GM19463 (cell line): ENCODE results near the gene HMG20A.

Experiments
- ATAC-seq: cut with Tn5 transposase; IDR thresholded peaks from one replicate; pipeline ENCODE4 v1.9.1; 2021; ENCODE audit warnings: mild to moderate bottlenecking, moderate library complexity; ENCODE audit not compliant: unreplicated experiment

HMG20A gene

GRCh38 chr15:77495838-77496596, 75.3 kb downstream of the HMG20A start:
- no peak for ATAC-seq

DNA sequence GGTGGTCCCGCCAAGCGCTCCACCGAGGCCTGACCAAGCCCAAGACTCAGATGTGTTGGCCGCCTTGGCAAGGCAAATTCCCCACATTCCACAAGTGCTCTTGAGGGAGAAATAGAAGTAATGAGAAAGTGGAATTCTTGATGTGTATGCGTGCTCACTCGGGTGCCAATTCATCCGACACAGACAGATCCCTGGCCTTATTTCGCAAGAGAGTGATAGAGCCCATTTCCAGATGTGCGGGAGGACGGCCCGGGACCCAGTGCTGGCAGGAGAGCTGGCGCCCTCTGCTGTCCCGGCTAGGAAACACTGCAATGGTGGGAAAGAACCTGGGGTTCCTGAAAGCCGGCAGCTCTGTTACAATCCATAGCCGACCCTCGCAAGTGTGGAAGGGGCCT, 76.0 kb downstream of the HMG20A start:
- ATAC-seq = no peak

DNA sequence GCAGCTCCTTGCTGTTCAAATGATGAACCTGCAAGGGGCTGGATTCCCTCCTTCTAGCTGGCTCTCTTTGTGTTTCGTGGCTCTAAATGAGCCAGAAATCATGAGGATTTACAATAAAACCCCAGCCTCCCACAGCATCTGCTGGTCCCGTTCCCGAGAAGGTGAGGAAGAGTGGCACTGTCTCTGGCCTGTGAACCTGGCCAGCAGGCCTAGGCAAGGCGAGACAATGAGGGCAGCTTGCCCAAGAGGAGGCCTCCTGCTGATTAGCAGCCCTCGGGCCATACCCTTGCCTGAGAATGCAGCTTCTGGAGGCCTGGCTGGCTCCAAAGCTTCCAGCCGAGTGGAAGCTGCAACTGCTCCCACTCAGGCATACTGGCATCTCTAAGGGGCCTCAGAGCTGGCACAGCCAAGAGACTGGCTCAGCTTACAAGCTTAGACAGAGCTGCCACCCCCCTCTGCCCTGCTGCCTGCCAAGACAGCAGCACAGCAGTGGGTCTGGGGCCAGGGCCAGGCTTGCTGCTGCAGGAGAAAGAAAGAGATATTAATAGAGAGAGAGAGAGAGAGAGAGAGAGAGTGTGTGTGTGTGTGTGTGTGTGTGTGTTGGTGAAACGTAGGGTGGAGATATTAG, 76.5 kb downstream of the HMG20A start:
- no peak for ATAC-seq

GRCh38 chr15:77497942-77498361, 77.3 kb downstream of the HMG20A start:
- no peak for ATAC-seq

GRCh38 chr15:77499087-77499760, 78.5 kb downstream of the HMG20A start:
- no peak for ATAC-seq

GRCh38 chr15:77500989-77501388, 80.3 kb downstream of the HMG20A start:
- ATAC-seq = no peak

- ATAC-seq = no peak
Measured at GRCh38 chr15:77502379-77503095, 81.8 kb downstream of the HMG20A start.

GRCh38 chr15:77503240-77503639, 82.6 kb downstream of the HMG20A start:
- ATAC-seq = no peak

GRCh38 chr15:77503764-77504163, 83.1 kb downstream of the HMG20A start:
- no peak for ATAC-seq

DNA sequence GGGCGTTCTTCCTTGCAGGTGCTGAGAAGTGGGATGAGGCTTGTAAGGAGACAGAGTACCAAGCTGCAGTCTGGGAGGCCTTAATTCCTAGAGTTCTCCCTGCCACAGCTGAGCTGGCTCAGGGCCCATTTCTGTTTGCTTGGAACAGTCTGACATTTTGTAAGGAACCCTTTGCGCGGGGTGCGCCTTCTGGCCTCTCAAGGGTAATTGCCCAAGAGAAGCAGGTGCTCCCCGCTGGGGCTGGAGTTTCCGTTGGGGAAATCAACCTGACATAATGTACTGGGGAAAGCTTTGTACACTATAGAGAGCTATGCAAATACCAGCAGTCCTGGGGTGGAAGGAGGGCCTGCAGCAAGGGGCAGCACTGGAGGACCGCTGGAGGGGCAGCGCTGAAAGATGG, 83.6 kb downstream of the HMG20A start:
- no peak for ATAC-seq

- ATAC-seq = no peak
Measured at GRCh38 chr15:77504871-77505270, 84.2 kb downstream of the HMG20A start.

- no peak for ATAC-seq
Measured at GRCh38 chr15:77505556-77505955, 84.9 kb downstream of the HMG20A start.

- ATAC-seq = no peak
Measured at GRCh38 chr15:77506311-77507142, 85.8 kb downstream of the HMG20A start.

GRCh38 chr15:77507143-77507897, 86.6 kb downstream of the HMG20A start:
- no peak for ATAC-seq

DNA sequence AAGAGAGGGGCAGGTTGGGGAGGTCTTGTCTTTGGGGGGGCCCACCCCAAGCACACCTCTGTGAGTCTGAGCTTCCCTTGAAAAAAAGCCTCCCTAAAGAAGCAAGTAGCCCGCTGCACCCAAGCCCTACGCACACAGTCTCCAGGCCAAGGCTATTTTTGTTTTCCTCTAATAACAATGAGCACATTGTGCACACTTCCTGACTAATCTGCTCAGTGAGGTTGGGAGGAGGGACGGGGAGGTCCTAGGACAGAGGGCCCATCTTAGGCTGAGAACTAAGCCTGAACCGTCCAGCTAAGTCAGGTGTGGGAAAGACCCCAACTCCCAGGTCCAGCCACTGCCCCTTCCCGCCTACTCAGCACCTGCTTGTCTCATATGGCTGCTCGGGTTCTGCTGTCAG, 87.2 kb downstream of the HMG20A start:
- no peak for ATAC-seq

- ATAC-seq = no peak
Measured at GRCh38 chr15:77508541-77509243, 88.0 kb downstream of the HMG20A start.

DNA sequence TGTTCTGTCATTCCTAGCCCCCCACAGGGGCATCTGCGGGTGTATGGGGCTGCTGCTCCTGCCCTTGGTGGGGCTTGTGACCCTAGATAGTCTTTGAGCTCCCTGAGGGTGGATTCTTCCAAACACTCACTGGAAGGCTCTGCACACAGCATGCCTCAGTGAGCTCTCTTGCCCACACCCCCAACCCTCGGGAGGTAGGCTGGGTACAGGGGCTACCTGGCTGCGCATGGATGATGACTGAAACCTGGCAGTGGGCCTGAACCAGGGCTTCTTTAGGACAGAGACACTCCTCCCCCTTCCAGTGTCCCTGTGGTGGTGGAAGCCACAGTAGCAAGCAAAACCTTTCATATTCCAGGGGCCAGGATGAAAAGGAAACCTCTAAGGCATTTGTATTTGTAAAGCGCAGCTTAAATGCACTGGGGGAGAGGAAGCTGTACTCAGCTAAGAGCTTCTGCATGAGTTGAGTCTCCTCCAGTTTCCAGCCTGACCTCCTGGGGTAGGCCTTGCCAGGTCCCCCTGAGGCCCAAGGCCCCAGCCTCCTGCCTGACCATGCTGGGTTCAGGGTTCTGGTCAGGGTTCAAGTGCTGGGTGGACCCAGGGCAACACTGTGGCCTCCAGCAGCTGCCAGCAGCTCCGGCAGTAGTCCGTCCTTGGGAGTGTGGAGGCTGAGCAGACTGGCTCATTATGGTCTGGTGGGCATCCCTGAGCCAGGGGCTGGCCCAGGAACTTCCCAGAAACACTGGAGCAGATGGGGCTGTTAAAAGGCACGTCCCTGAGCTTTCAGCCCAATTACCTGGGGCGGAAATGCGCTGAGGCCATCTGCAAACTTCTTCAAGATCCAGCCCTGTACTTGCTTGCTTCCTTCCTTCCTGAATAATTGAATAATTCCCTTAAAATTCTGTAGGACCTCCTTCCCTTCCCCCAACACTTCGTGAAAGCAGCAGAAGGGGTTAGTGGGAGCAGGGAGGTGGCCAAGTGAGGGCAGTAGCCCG, 89.7 kb downstream of the HMG20A start:
- ATAC-seq = no peak

DNA sequence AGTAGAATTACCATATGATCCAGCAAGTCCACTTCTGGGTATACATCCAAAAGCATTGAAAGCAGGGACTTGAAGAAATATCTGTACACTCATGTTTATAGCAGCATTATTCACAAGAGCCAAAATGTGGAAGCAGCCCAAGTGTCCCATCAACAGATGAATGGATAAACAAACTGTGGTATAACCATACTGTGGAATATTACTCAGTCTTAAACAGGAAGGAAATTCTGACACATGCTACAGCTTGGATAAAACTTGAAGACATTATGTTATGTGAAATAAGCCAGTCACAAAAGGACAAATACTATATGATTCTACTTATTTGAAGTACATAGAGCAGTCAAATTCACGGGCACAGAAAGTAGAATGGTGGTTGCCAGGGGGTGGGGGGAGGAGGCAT, 91.2 kb downstream of the HMG20A start:
- no peak for ATAC-seq
